GM12892 (cell line): ENCODE results near the gene YJEFN3.

ENCODE experiments used
- DNase-seq: peaks from one replicate; pipeline ENCODE4 v3.0.0; 2011; ENCODE audit not compliant: insufficient read length
- FAIRE-seq: peaks from 2 replicates; lab custom pipeline; 2011; peaks lifted over from hg19 to GRCh38; lab: Jason Lieb, UNC
- POLR2A ChIP-seq: IDR thresholded peaks from 2 replicates; pipeline ENCODE4 v1.6.1; 2011; ENCODE audit warnings: low read depth, low read length, control low read depth
- POLR2AphosphoS5 ChIP-seq: IDR thresholded peaks from 2 replicates; pipeline ENCODE4 v1.6.1; 2011; ENCODE audit warnings: low read depth, low read length, control low read depth
- TAF1 ChIP-seq: IDR thresholded peaks from 2 replicates; pipeline ENCODE4 v1.6.1; 2011; ENCODE audit warnings: low read depth, mild to moderate bottlenecking, control low read depth, low read length, borderline replicate concordance

The YJEFN3 gene

GRCh38 chr19:19544257-19544953, 15.7 kb downstream of the YJEFN3 start:
- no peak for FAIRE-seq
- TF ChIP-seq POLR2AphosphoS5 (no peak), TAF1 (no peak), POLR2A (no peak)
- no peak for DNase-seq

DNA sequence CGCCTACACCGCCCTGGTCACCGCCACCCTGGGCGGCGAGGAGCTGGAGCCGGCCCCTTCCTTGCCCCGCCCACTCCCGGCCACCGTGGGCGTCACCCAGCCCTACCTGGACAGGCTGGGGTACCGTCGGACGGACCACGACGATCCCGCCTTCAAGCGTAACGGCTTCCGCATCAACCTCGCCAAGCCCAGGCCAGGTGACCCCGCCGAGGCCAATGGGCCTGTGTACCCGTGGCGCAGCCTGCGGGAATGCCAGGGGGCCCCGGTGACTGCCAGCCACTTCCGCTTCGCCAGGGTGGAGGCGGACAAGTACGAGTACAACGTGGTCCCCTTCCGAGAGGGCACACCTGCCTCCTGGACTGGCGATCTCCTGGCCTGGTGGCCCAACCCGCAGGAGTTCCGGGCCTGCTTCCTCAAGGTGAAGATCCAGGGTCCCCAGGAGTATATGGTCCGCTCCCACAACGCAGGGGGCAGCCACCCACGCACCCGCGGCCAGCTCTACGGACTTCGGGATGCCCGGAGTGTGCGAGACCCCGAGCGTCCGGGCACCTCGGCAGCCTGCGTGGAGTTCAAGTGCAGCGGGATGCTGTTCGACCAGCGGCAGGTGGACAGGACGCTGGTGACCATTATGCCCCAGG, 16.4 kb downstream of the YJEFN3 start:
- DNase-seq (no peak), FAIRE-seq (no peak)
- TF ChIP-seq POLR2AphosphoS5 (no peak), TAF1 (no peak), POLR2A (no peak)

- no peak for TF ChIP-seq TAF1
- no peak for TF ChIP-seq POLR2AphosphoS5
- FAIRE-seq = no peak
- DNase-seq = no peak
Measured at GRCh38 chr19:19545707-19546106, 17.0 kb downstream of the YJEFN3 start.

DNA sequence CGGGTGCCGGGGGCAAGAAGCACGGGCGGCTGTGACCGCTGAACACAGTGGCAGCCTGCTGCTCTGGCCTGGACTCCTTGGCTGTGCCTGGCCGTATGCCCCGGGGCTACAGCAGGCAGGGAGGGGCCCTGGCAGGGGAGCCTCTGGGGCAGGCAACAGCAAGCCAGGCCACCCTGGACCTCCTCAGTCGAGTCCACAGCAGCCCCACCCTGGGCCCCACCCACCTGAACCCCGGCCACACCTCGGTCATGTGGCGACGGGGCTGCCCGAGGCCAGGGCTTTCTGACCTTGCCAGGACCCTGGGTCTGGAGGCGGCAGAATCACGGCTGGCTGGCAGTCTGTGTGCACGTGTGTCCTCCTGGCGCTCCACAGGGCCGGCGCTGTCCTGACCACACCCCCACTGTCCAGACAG, 18.0 kb downstream of the YJEFN3 start:
- no peak for DNase-seq
- TF ChIP-seq POLR2AphosphoS5 (no peak), TAF1 (no peak), POLR2A (no peak)
- FAIRE-seq = no peak

- DNase-seq = no peak
- no peak for FAIRE-seq
- no peak for TF ChIP-seq POLR2AphosphoS5
- no peak for TF ChIP-seq POLR2A
- no peak for TF ChIP-seq TAF1
Measured at GRCh38 chr19:19547674-19548336, 19.1 kb downstream of the YJEFN3 start.

- FAIRE-seq = no peak
Measured at GRCh38 chr19:19548915-19549759, 20.4 kb downstream of the YJEFN3 start.

GRCh38 chr19:19549804-19550464, 21.2 kb downstream of the YJEFN3 start:
- DNase-seq (no peak), FAIRE-seq (no peak)
- no peak for TF ChIP-seq POLR2AphosphoS5
- no peak for TF ChIP-seq POLR2A
- no peak for TF ChIP-seq TAF1

More at GRCh38 chr19:19548915-19549759, 20.4 kb downstream of the YJEFN3 start:
- no peak for DNase-seq
- TF ChIP-seq TAF1 (no peak), POLR2A (no peak), POLR2AphosphoS5 (no peak)

GRCh38 chr19:19550485-19550929, 21.8 kb downstream of the YJEFN3 start:
- no peak for DNase-seq
- no peak for TF ChIP-seq POLR2AphosphoS5
- TF ChIP-seq POLR2A = no peak
- no peak for TF ChIP-seq TAF1
- FAIRE-seq = no peak

GRCh38 chr19:19550972-19551852, 22.5 kb downstream of the YJEFN3 start:
- DNase-seq = no peak
- FAIRE-seq = no peak
- TF ChIP-seq POLR2A (no peak), POLR2AphosphoS5 (no peak), TAF1 (no peak)

GRCh38 chr19:19551853-19552192, 23.1 kb downstream of the YJEFN3 start:
- no peak for TF ChIP-seq TAF1
- TF ChIP-seq POLR2AphosphoS5 = no peak
- TF ChIP-seq POLR2A = no peak
- FAIRE-seq = no peak
- no peak for DNase-seq
